Left ventricle myocardium inferior (tissue), 1 donor: ENCODE data around the gene SLC22A14. TPM values are rescaled to one million over a fixed set of nuclear protein-coding genes. Genes with fewer than 3 reads are reported as not detected.

Experiments used
- DNase-seq: peaks from one replicate; pipeline ENCODE4 v3.0.0-alpha.2; 2020
- H3K27ac ChIP-seq: fragments of 200-600 bp; replicated peaks from 2 replicates; pipeline ENCODE4 v1.8.0; 2021
- H3K27me3 ChIP-seq: fragments of 200-600 bp; 2 replicates; pipeline ENCODE4 v1.8.0; 2021; ENCODE audit warnings: low read depth
- H3K36me3 ChIP-seq: fragments of 200-600 bp; 2 replicates; pipeline ENCODE4 v1.8.0; 2021
- H3K4me1 ChIP-seq: fragments of 200-600 bp; 2 replicates; pipeline ENCODE4 v1.8.0; 2021
- H3K4me3 ChIP-seq: fragments of 200-600 bp; 2 replicates; pipeline ENCODE4 v1.8.0; 2021; ENCODE audit warnings: mild to moderate bottlenecking, moderate library complexity
- H3K9me3 ChIP-seq: fragments of 200-600 bp; replicated peaks from 2 replicates; pipeline ENCODE4 v1.8.0; 2021
- intact Hi-C: fragments of 100-400 bp; cut with micrococcal nuclease; formaldehyde crosslinking; loops from one replicate; pipeline ENCODE4 v1.11.0; 2022
- total RNA-seq: library from RNA; stranded (reverse); fragmentation: NEBNext Ultra II Directional; extraction: Animal tissue kit (Norgen Biotek cat#: 25700); gene quantifications from one replicate; pipeline ENCODE4 v1.2.1, GENCODE V29; 2021
- TF ChIP-seq, protein P1 (sequence below): fragments of 200-600 bp; IDR thresholded peaks from 2 replicates; pipeline ENCODE4 v1.8.0; 2021; ENCODE audit warnings: antibody characterized with exemption, mild to moderate bottlenecking, borderline replicate concordance
- donor health status: DM: no; HTN: yes; CAD: no; lungs with severe emphysema.

Gene SLC22A14
- total RNA-seq, 1 donor from 2014 or later, result not detected

- Histone ChIP-seq H3K4me3 (no peak overlapping the region), H3K27me3 (no peaks in the 10 kb centered on the region)
- TF ChIP-seq, protein P1, sequence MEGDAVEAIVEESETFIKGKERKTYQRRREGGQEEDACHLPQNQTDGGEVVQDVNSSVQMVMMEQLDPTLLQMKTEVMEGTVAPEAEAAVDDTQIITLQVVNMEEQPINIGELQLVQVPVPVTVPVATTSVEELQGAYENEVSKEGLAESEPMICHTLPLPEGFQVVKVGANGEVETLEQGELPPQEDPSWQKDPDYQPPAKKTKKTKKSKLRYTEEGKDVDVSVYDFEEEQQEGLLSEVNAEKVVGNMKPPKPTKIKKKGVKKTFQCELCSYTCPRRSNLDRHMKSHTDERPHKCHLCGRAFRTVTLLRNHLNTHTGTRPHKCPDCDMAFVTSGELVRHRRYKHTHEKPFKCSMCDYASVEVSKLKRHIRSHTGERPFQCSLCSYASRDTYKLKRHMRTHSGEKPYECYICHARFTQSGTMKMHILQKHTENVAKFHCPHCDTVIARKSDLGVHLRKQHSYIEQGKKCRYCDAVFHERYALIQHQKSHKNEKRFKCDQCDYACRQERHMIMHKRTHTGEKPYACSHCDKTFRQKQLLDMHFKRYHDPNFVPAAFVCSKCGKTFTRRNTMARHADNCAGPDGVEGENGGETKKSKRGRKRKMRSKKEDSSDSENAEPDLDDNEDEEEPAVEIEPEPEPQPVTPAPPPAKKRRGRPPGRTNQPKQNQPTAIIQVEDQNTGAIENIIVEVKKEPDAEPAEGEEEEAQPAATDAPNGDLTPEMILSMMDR, result no peak
Observed at GRCh38 chr3:38311476-38311875, 29.4 kb downstream of the SLC22A14 start.

DNA sequence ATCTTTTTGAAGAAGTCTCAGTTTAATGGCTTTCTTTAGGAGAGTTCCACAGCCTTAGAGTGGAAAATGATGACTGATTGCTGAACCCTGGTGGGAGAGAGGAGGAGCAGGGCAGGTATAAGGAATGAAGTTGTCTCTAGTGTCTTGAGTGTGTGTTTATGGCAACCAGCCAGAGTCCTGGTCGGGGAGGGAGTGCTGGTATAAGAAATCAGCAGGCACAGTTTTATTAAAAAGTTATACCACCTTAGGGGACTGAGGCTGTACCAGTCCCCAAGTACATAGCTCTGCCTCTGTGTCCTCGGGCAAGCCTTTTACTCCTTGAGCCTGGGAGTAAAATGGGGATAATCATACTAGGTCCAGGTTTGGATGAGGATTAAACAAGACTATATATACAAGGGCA lies 29.8 kb downstream of the SLC22A14 start:
- no peaks in the 10 kb centered on the region for H3K36me3 ChIP-seq
- no peaks in the 10 kb centered on the region for H3K4me1 ChIP-seq
- H3K4me3 ChIP-seq, result no peak overlapping the region
- intact Hi-C loops, result no loop called here
- H3K27ac ChIP-seq, result no peak overlapping the region
- TF ChIP-seq, protein P1, result no peak
- H3K27me3 ChIP-seq, result no peaks in the 10 kb centered on the region
- H3K9me3 ChIP-seq, result no peaks in the 10 kb centered on the region
- DNase-seq, result no peak

More at GRCh38 chr3:38311476-38311875, 29.4 kb downstream of the SLC22A14 start:
- Histone ChIP-seq H3K4me1 (no peaks in the 10 kb centered on the region), H3K27ac (no peak overlapping the region), H3K9me3 (no peaks in the 10 kb centered on the region), H3K36me3 (no peaks in the 10 kb centered on the region)
- no peak for DNase-seq
- intact Hi-C loops, result no loop called here

- no peak for DNase-seq
- TF ChIP-seq, protein P1, result no peak
- Histone ChIP-seq H3K9me3 (no peaks in the 10 kb centered on the region), H3K36me3 (no peaks in the 10 kb centered on the region), H3K4me3 (no peak overlapping the region), H3K27me3 (no peaks in the 10 kb centered on the region), H3K4me1 (no peaks in the 10 kb centered on the region), H3K27ac (no peak overlapping the region)
- intact Hi-C loops, result no loop called here
Observed at GRCh38 chr3:38312356-38312755, 30.3 kb downstream of the SLC22A14 start.

GRCh38 chr3:38313263-38313662 lies 31.2 kb downstream of the SLC22A14 start:
- Histone ChIP-seq H3K4me1 (no peaks in the 10 kb centered on the region), H3K4me3 (no peak overlapping the region), H3K27ac (no peak overlapping the region), H3K27me3 (no peaks in the 10 kb centered on the region), H3K9me3 (no peaks in the 10 kb centered on the region), H3K36me3 (no peaks in the 10 kb centered on the region)
- TF ChIP-seq, protein P1, result no peak
- no peak for DNase-seq
- intact Hi-C loops, result no loop called here

GRCh38 chr3:38313695-38314094 lies 31.6 kb downstream of the SLC22A14 start:
- no peak overlapping the region for H3K27ac ChIP-seq
- intact Hi-C loops, result no loop called here
- no peak for DNase-seq
- no peaks in the 10 kb centered on the region for H3K4me1 ChIP-seq
- no peaks in the 10 kb centered on the region for H3K27me3 ChIP-seq
- H3K4me3 ChIP-seq, result no peak overlapping the region
- TF ChIP-seq, protein P1, result no peak
- H3K36me3 ChIP-seq, result no peaks in the 10 kb centered on the region
- H3K9me3 ChIP-seq, result no peaks in the 10 kb centered on the region
